ENCODE results near the gene ZNRF2.

GRCh38 chr7:30255064-30255769 lies 29.2 kb upstream of the ZNRF2 start:
- TF ChIP-seq CTCF (IDR thresholded peaks at IDR 0.05; ENCODE audit: low read length): no peak
- no peak for TF ChIP-seq EZH2 (optimal IDR thresholded peaks at IDR 0.05; ENCODE audit: low read depth, low read length)
- TF ChIP-seq EZH2phosphoT487 (IDR thresholded peaks at IDR 0.05; ENCODE audit: low read length): no peak
